GM18507 (cell line): ENCODE results near the gene CNTNAP2.
"Not testable (repeated sequence)": the region's sequence is repeated elsewhere in the genome, so short reads cannot be mapped to it uniquely, and the experiment has no call there.

Experiments used
- DNase-seq: peaks from one replicate; pipeline ENCODE4 v3.0.0; 2011; ENCODE audit warnings: low read depth; ENCODE audit not compliant: insufficient read length; ENCODE audit errors: extremely low spot score
- FAIRE-seq: peaks from 2 replicates; lab custom pipeline; 2011; peaks lifted over from hg19 to GRCh38; lab: Jason Lieb, UNC

Gene CNTNAP2

DNA sequence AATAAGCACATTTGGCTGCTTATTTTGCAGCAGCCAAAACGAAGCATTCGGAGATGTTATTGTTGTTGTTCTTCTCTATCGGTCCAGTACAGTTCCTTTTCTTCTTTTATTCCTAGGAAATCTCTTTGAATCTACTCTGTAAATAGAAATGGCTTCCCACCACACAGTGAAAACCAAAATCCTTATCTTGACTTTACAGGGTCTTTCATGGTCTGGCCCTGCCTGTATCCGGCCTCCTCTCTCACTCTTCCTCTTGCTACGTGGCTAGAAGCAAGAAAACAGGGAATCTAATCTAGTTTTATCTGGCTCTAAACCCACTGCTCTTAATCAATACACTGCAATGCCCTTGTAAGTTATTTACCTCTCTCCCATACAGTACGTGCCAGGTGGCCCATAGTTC, 1547.9 kb downstream of the CNTNAP2 start:
- DNase-seq, result no peak
- no peak for FAIRE-seq

DNA sequence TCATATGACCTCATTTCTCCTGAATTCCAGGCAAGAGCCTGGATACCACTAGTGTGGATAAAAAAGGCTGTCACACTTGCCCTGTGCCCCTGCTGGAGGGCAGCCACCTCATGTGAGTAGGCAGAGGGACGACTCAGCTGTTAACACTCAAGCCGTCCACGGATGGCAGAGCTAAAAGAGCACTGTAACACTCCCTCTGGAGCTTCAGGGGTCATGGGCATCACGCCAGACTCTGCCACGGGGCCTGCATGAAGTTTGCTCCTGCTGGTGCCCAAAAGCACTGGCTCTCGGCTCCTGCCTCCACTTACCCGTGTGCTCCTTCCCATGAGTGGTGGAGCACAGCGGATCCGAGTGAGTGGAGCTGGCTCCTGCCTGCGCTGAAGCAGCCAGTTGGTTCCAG, 1554.2 kb downstream of the CNTNAP2 start:
- DNase-seq, result no peak
- FAIRE-seq, result no peak

DNA sequence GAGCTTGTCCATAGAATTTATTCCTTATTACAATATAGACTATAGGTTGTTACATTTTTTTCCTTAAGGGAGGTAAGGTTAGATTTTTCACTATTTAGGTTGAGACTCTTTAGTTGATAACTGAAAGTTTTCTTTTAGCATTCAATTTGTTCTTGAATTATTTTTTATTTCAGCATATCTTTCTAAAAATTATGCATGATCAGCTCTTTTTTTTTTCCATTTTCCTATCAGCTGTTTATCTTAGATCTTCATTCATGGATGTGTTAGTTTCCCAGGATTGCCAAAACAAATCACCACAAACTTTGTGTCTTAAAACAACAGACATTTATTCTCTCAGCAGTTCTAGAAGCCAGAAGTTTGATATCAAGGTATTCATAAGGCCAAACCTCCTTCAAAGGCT, 1558.1 kb downstream of the CNTNAP2 start:
- DNase-seq (no peak), FAIRE-seq (no peak)

DNA sequence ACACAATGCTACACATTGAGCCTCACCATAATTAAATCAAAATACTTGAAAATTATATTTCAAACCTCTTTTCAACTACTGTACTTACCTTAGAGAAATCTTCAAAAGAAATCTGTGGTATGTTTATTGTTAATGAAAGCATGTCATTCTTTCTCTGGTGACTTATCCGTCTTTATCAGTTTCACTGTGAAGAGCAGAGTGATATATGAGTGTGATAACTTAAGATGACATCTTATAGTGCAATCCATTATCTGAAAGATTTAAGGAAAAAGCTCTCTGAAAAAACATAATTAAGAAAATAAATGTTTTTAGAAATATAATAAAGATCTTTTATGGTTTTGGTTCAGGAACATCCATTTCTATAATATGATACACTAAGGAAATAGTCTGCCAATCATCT, 1562.3 kb downstream of the CNTNAP2 start:
- DNase-seq (no peak), FAIRE-seq (no peak)

DNA sequence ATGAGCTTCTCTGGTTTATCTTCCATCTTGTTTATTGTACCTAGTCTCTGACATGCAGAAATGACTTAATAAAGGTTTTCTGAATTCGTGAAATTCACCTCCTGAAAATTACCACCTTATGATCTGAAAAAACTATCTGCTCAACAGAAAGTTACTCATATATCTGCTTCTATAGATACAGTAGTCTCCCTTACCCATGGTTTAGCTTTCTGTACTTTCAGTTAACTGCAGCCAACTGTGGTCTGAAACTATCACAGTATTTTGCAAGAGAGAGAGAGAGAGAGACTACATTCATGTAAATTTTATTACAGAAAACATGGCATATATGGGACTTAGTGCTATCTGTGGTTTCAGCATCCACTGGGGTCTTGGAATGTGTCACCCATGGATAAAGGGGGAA, 1564.9 kb downstream of the CNTNAP2 start:
- no peak for FAIRE-seq
- DNase-seq, result no peak

DNA sequence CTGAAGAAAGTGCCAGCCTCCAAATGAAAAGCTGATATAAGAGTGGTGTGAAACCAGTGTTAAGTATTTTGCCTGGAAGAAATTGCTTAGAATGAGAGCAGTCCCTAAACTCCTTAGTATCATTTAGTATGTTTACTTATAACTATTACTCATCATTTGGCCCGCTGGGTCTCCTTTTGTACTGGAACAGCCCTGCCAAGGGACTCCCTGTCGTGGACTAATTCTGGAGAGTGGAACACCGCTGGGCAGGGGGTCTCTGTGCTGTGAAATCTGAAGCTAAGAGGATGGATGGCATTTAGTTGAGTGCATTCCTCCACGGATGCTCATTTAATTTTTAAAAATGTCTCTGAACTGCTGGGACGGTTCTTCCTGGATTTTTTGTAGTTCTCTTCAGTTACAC, 1584.1 kb downstream of the CNTNAP2 start:
- no peak for FAIRE-seq
- no peak for DNase-seq

DNA sequence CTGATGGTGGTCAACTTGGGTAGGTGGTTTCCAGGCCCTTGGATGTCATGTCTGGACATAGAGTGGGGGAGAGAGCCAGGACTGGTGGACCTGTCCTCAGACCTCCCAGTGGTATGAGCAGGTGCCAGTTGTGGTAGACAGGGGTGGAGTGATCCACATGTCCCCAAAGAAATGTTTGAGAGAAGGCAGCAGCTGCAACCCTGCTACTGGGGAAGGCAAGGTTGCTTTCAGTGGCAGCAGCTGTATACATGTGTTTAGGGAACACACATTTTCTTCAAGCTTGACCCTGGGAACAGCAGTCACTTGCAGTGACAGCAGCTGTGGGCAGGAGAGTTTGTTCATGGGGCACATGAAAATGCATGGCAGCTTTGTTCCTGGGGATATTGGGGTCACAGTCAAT, 1591.3 kb downstream of the CNTNAP2 start:
- FAIRE-seq, result no peak
- DNase-seq, result no peak

DNA sequence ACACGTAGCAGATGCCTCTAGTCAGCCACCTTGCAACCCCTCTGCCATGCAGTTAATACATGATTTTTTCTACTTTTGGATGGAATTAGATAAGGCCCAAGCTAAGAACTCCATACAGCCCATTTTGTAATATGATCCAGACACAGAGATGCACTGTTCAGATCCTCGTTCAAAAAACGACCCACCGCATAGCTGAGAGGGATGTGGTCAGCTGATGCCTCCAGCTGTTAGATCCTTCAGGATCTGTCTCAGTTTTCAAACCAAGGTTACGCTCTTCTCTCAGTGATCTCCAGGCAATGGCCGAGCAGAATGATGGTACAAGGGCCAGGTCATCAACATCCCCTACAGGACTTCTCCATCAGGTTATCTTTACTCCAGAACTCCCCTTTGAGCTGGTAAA, 1592.3 kb downstream of the CNTNAP2 start:
- no peak for FAIRE-seq
- DNase-seq, result no peak

DNA sequence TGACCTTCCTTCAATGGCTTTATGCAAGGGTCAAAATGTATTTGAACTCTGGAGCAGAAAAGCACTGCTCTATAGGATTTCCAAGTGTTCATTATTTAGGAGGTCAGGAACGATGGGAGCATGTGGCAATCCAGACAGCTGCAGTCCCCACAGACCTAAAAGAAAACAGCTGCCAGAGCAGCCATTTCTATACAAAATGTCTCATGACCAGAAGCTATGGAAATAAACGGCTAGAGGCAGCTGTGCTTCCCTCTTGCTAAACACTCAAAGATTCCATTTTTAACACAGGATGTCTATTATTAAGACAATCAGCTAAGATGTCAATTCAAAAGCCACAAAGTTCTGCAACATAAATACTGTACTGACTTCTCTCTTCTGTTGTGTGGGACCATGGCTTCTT, 1594.8 kb downstream of the CNTNAP2 start:
- DNase-seq, result no peak
- no peak for FAIRE-seq

DNA sequence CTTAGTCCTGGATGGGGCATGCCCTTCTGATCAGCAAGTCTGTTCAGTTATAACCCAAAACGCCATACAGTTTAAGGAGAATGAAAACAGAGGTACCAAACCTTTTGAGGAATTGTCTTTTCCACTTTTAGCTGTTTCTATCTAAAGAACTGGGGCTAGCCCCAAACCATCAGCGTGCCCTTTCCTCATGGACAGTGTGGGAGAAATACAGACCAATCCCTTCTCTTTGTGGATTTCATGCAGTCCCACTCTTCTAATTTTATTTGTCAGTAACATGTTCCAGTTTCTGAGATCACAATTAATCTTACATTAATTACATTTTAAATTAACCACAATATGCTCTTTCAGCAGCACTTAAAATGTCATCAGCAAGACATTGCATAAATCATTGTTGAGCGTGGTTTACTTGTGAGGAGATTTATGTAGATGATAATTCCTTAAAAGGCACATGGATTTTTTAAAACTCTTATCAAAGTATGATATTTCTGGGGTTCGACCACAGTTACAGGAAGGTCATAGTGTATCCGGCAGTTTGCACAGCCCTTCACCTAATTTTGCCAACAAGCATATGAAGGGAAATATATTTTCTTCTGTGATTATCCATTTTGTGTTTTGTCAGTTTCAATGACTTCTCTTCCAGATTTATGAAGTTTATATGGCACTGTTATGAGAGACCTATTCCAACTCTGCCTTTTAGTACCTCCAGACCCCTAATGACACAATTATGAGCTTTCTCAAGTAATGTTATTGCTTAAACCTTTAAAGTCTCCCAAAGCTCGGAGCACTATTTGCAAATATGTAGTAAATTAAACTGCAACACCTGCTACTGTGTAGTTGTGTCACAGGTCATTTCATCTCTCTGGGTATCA, 1605.6 kb downstream of the CNTNAP2 start:
- DNase-seq, result no peak

DNA sequence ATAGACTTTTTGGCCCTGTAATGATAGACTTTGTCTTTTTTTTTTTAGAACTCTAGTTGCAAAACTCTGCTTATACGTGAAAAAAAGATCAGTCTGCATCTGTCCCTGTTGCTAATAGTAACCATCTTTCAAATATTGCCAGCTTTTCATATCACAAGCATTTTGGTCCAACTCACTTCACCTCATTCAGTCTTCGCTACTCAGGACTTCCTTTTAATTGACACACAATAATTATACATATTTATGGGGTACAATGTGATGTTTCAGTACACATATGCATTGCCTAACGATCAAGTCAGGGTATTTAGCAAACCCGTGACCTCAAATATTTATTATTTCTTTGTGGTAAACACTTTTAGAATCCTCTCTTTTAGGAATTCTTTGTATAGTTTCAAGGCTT, 1606.9 kb downstream of the CNTNAP2 start:
- FAIRE-seq, result no peak
- no peak for DNase-seq

More for the DNA sequence above, 1605.6 kb downstream of the CNTNAP2 start:
- no peak for FAIRE-seq

DNA sequence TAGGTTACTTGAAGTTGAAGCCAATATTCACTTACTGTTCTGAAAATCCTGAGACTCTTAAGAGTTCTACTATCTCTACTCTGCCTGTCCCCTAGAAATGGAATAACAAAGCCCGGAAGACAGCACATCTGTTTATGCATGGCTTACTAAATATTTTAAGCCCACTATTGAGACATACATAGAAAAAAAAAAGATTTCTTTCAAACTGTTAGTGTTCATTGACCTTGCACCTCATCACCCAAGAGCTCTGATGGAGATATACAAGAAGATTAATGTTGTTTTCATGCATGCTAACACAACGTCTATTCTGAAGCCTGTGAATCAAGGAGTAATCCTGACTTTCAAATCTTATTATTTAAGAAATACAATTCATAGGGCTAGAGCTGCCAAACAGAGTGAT, 1614.7 kb downstream of the CNTNAP2 start:
- DNase-seq, result no peak
- no peak for FAIRE-seq

DNA sequence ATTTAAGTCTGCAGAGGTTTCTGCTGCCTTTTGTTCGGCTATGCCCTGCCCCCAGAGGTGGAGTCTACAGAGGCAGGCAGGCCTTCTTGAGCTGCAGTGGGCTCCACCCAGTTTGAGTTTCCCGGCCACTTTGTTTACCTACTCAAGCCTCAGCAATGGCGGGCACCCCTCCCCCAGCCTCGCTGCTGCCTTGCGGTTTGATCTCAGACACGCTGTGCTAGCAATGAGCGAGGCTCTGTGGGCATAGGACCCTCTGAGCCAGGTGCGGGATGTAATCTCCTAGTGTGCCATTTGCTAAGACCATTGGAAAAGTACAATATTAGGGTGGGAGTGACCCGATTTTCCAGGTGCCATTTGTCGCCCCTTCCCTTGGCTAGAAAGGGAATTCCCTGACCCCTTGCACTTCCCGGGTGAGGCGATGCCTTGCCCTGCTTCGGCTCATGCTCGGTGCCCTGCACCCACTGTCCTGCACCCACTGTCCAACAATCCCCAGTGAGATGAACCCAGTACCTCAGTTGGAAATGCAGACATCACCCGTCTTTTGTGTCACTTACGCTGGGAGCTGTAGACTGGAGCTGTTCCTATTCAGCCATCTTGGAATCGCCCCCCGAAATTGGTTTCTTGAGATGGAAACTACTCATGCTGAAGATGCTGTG, 1621.1 kb downstream of the CNTNAP2 start:
- not testable (repeated sequence) for FAIRE-seq, DNase-seq

DNA sequence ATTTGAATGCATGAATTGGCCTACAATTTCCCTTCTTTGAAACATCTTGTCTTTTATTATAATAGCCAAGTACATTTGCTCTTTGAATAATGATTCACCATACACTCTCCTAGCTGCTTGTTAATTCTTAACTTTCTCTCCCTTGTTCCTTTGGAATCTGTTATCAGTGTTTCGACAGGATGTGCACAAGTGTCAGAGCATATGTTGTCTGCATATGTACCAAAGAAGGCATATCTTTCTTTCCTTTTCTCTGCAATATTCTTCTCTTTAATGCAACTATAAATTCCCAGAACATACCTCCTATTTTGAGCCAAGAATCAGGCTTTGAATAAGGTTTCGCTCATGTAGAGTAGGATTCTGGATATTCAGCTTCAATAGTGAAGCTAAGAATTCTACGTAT, 1625.7 kb downstream of the CNTNAP2 start:
- no peak for DNase-seq
- FAIRE-seq, result no peak

DNA sequence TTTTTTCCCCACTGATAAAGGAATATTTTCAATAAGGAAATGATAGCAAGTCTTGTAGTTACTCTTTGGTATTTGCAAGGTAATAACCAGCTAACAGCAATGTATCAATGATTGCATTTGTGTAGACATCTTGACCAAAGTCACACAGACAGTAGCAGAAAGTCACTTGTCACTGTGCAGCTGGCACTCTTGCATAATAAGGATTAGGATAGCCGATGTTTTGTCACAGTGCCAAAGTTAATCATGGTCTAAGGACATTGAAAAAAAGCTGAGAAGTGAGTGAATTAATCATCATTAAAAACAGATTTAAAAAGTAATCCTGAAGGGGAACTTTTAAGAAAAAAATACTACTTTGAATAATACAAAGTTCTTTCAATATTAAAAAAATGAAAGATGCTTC, 1639.7 kb downstream of the CNTNAP2 start:
- FAIRE-seq, result no peak
- DNase-seq, result no peak

DNA sequence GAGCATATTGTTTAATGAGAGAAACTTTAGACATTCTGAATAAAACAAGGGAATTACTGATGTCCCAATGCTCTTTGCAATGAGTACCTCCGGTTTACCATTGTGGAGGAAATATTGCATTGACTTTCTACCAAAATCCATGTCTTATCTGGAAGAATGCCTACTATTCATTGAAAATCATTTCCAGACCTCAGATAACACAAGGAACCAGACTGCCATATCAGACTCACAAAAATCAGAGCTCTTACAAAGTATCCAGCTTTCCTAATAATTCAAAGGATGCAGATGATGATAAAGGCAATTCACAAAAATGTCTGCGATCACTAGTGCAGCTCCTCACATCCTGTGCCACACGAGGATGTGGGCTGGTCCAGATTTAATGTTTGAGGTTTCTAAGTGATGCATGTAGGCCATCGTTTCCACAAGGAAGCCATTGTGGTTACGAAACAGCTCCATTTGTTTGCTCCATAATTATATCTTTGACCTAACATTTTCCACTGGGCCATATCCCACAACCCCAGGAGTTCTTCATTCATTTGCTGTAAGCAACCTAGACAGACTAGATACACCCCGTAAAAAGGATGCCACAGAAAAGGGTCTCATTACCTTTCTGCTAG, 1642.8 kb downstream of the CNTNAP2 start:
- FAIRE-seq, result no peak
- DNase-seq, result no peak

DNA sequence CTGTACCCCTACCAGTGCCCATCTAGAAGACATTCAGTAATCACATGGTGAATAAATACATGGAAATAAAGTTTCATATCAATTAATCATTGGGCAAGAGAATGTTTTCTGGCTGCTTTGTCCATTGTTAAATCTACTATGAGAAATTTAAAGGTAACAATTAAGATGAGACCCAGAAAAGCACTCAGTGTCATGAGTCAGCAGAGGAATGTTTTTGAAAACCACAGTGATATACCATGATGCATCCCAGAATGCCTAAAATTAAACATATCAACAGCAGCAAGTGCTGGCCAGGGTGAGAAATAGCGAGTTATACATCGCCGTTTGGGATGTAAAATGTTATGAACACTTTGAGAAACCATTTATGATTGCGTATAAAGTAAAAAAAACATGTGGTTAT, 1648.7 kb downstream of the CNTNAP2 start:
- DNase-seq (no peak), FAIRE-seq (no peak)

DNA sequence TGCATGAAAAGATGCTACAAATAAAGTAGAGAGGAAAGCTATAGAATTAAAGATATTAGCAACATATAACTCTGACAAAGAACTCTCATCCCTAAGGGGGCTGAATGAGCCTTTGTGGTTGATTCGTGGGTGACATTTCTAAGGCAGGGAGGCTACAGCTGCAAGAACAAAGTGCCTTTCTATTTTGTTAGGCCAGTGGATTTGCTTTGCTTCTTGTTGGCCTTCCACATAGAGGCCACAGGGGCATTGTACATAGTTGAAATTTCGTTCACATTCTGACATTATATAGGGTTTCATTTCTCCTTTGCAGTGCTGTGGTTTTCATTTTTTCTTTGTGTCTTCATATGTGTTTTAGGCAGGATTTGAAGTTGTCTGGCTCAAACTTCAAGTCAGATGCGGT, 1654.7 kb downstream of the CNTNAP2 start:
- DNase-seq (no peak), FAIRE-seq (no peak)

DNA sequence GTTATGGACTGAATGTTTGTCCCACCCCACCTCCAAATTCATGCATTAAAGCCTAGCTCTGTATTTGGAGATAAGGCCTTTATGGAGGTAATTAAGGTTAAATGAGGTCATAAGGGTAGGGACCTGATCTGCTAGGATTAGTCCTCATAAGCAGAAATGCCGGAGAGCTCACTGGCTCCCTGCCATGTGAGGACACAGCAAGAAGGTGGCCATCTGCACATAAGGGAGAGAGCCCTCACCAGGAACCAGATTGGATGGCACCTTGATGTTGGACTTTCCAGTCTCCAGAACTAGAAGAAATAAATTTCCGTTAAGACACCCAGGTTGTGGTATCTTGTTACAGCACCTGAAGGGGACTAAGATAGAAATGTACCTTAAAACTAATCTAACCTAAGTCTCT, 1657.9 kb downstream of the CNTNAP2 start:
- FAIRE-seq (no peak), DNase-seq (no peak)

DNA sequence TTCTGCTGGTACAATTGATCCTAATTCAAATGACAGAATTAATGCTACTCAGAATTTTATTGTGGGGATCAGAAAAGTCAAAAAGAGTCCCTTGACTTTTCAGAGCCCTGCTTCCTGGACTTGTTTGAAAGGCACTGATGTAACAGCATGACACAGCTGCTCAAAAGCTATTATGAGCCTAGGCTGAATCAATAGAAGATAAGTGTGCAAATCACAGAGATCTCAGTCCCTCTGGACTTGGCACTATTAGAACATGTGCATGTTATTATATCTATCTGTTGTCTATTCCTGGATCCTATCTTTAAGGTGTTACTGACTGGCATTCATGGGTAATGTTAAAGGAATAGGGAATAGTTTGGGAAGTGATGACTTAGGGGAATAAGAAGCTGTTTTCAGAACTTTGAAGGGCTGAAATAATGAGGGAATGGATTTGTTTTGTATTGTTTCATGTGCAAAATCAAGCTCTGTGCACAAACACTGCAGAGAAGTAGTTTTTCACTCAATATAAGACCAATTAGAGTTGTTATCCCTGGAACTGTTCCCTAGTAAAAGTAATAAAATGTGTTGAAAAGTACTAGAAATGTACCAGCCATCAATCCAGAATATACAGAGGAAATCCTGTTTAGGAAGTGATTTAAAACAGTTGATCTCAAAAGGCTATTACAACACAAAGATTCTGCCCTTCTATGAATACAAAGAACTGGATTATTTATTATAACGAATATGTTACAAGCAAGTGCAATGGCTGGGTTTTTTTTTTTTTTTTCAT, 1659.1 kb downstream of the CNTNAP2 start:
- FAIRE-seq (no peak), DNase-seq (no peak)
